GM12878 (cell line): ENCODE results near the gene ASGR1. TPM values are rescaled to one million over a fixed set of nuclear protein-coding genes. Genes with fewer than 3 reads are reported as not detected.

ENCODE experiments used
- ATAC-seq: fragments of 200-7000 bp; cut with Tn5 transposase; 3 replicates; pipeline ENCODE4 v1.9.1; 2020; ENCODE audit warnings: mild to moderate bottlenecking, moderate library complexity
- BruUV-seq: library from RNA; stranded (reverse); fragments of 400-500 nt; replicated peaks from 2 replicates; lab custom pipeline; 2021; lab: Mats Ljungman, UMichigan
- CTCF ChIA-PET: fragments of 300-600 bp; sonication (Branson Sonifier 250); formaldehyde crosslinking; extraction: SDS; loops from one replicate; lab custom pipeline; 2021; ENCODE audit warnings: inconsistent platforms; lab: Yijun Ruan, JAX
- POLR2A ChIA-PET: fragments of 350-600 bp; formaldehyde crosslinking; extraction: SDS; loops from one replicate; lab custom pipeline; 2021; ENCODE audit warnings: inconsistent platforms; lab: Charles Lee
- RAD21 ChIA-PET: fragments of 300-600 bp; sonication (Branson Sonifier 250); formaldehyde crosslinking; loops from one replicate; lab custom pipeline; 2023; ENCODE audit warnings: antibody characterized with exemption; ENCODE audit not compliant: unreplicated experiment; lab: Charles Lee
- SMC1A ChIA-PET: fragments of 300-600 bp; sonication (Branson Sonifier 250); formaldehyde crosslinking; loops from one replicate; lab custom pipeline; 2023; ENCODE audit not compliant: unreplicated experiment, uncharacterized antibody; lab: Charles Lee
- DNase-seq: peaks from one replicate; pipeline ENCODE4 v3.0.0-alpha.2; 2011; ENCODE audit warnings: low read depth, low spot score
- FAIRE-seq: peaks from 3 replicates; lab custom pipeline; 2011; peaks lifted over from hg19 to GRCh38; lab: Jason Lieb, UNC
- H2AFZ ChIP-seq: 2 replicates; pipeline ENCODE4 v1.6.0; 2011; ENCODE audit warnings: low read depth, low read length, control low read depth; ENCODE audit not compliant: control insufficient read depth
- H3K27ac ChIP-seq: 2 replicates; pipeline ENCODE4 v1.5.1; 2011; ENCODE audit warnings: control low read depth; ENCODE audit not compliant: control insufficient read depth, insufficient read depth
- H3K27me3 ChIP-seq, 2 experiments: replicated peaks in 1 of 2; 2 replicates each; pipeline versions ENCODE4 v1.6.0 to v1.6.1; 2011; ENCODE audit warnings: low read length in 1 of 2; ENCODE audit not compliant: control insufficient read depth in 2 of 2, insufficient read depth in 2 of 2
- H3K36me3 ChIP-seq, 2 experiments: 2 replicates each; pipeline ENCODE4 v1.5.1; 2011; ENCODE audit warnings: low read length in 1 of 2; ENCODE audit not compliant: control insufficient read depth in 2 of 2, insufficient read depth in 2 of 2
- H3K4me1 ChIP-seq: 2 replicates; pipeline ENCODE4 v1.6.1; 2011; ENCODE audit warnings: mild to moderate bottlenecking, low read length, moderate library complexity, mixed read lengths; ENCODE audit not compliant: control insufficient read depth, insufficient read depth
- H3K4me2 ChIP-seq: 2 replicates; pipeline ENCODE4 v1.6.0; 2011; ENCODE audit warnings: control low read depth; ENCODE audit not compliant: control insufficient read depth, insufficient read depth
- H3K4me3 ChIP-seq: fragments of 200-600 bp; sonication (generic); 2 replicates; pipeline ENCODE4 v1.5.1; 2016
- H3K79me2 ChIP-seq: 2 replicates; pipeline ENCODE4 v1.6.0; 2011; ENCODE audit warnings: low read length; ENCODE audit not compliant: control insufficient read depth, insufficient read depth
- H3K9ac ChIP-seq: 2 replicates; pipeline ENCODE4 v1.8.0; 2011; ENCODE audit warnings: low read length, control low read depth, mixed read lengths; ENCODE audit not compliant: control insufficient read depth, insufficient read depth
- H3K9me3 ChIP-seq: replicated peaks from 3 replicates; pipeline ENCODE4 v1.5.1; 2011; ENCODE audit warnings: mild to moderate bottlenecking, low read length; ENCODE audit not compliant: control insufficient read depth, insufficient read depth
- H4K20me1 ChIP-seq: 2 replicates; pipeline ENCODE4 v1.6.0; 2011; ENCODE audit not compliant: control insufficient read depth, insufficient read depth
- ASH2L ChIP-seq: fragments of 300-600, 200-600 bp; sonication (generic); IDR thresholded peaks from 2 replicates; pipeline ENCODE4 v1.6.1; 2017; ENCODE audit warnings: low read depth, mild to moderate bottlenecking, borderline replicate concordance
- BRCA1 ChIP-seq: IDR thresholded peaks from 2 replicates; pipeline ENCODE4 v1.6.1; 2011; ENCODE audit warnings: low read depth, low read length, improper control_type of control experiment
- CEBPB ChIP-seq, 2 experiments: fragments of 150-350 bp in 1 of 2; IDR thresholded peaks; 2 replicates each; pipeline ENCODE4 v1.6.1; 2012 to 2014; ENCODE audit warnings: low read depth in 2 of 2, low read length in 2 of 2, borderline replicate concordance in 1 of 2, inconsistent platforms in 1 of 2
- EED ChIP-seq: sonication (generic); IDR thresholded peaks from 2 replicates; pipeline ENCODE4 v1.6.1; 2016; ENCODE audit warnings: antibody characterized with exemption, low read depth
- EZH2 ChIP-seq: IDR thresholded peaks from 2 replicates; pipeline ENCODE4 v1.6.1; 2012; ENCODE audit warnings: low read depth, mild to moderate bottlenecking, control low read depth, inconsistent platforms, low read length, borderline replicate concordance; ENCODE audit not compliant: control insufficient read depth
- MAX ChIP-seq: IDR thresholded peaks from 2 replicates; pipeline ENCODE4 v1.6.1; 2012; ENCODE audit warnings: low read depth, low read length, improper control_type of control experiment
- RAD21 ChIP-seq: IDR thresholded peaks from 2 replicates; pipeline ENCODE4 v1.6.1; 2011; ENCODE audit warnings: mild to moderate bottlenecking, low read depth, low read length, moderate library complexity; ENCODE audit not compliant: insufficient read depth
- SREBF2 ChIP-seq: IDR thresholded peaks from 2 replicates; pipeline ENCODE4 v1.6.1; 2012; ENCODE audit warnings: mild to moderate bottlenecking, low read length
- ZNF687 ChIP-seq: fragments of 450-650 bp; IDR thresholded peaks from 2 replicates; pipeline ENCODE4 v1.6.1; 2017; ENCODE audit warnings: mild to moderate bottlenecking, moderate library complexity
- WGBS: methylation state at CpG from one replicate; pipeline ENCODE4 v1.1.6; 2016; ENCODE audit warnings: low lambda C conversion rate; ENCODE audit not compliant: insufficient replicate concordance, insufficient coverage; ENCODE audit errors: missing lambda C conversion rate; 5-methylcytosine and 5-hydroxymethylcytosine counted together
- in situ Hi-C: fragments of 300-500 bp; cut with MboI; formaldehyde crosslinking; loops from 9 replicates; pipeline ENCODE4 v1.14.3; 2018; ENCODE audit warnings: mixed read lengths
- intact Hi-C: fragments of 100-400 bp; cut with micrococcal nuclease; formaldehyde crosslinking; loops from one replicate; pipeline ENCODE4 v1.14.2; 2022; ENCODE audit not compliant: unreplicated experiment
- polyA plus RNA-seq, 11 experiments: library from polyadenylated mRNA; depleted of rRNA in 4 of 11; unstranded in 6 of 11; stranded (reverse) in 5 of 11; fragments of >200 nt; fragmentation: Nextera tagmentation in 4 of 11; fragmentation: Illumina TruSeq in 1 of 11; extraction: Ambion mirVana in 4 of 11; extraction: Trizol in 1 of 11; gene quantifications; 1 replicate in 1 of 11; 2 replicates in 10 of 11; pipeline versions ENCODE4 v1.2.1 to v1.2.3, GENCODE V29; 2011 to 2016; ENCODE audit warnings: inconsistent platforms in 2 of 11, missing spikeins in 2 of 11, low read depth in 1 of 11
- total RNA-seq, 4 experiments: library from RNA; depleted of rRNA in 3 of 4; stranded (reverse); fragments of >200 nt in 3 of 4; fragmentation: Illumina TruSeq in 1 of 4; extraction: Trizol in 1 of 4; gene quantifications; 2 replicates each; pipeline versions ENCODE4 v1.2.1 to v1.2.3, GENCODE V29; 2013 to 2021
- TF ChIP-seq, protein P1 (sequence below): fragments of 450-650 bp; formaldehyde crosslinking; IDR thresholded peaks from 2 replicates; pipeline ENCODE4 v1.4.0; 2022; ENCODE audit warnings: mild to moderate bottlenecking, moderate library complexity
- TF ChIP-seq, protein P2 (sequence below), 3 experiments: IDR thresholded peaks in 2 of 3; conservative IDR thresholded peaks in 1 of 3; 2 replicates each; pipeline ENCODE4 v1.5.1; 2011; ENCODE audit warnings: low read depth in 3 of 3, low read length in 3 of 3, mild to moderate bottlenecking in 3 of 3, control low read depth in 2 of 3, moderate library complexity in 2 of 3, inconsistent platforms in 1 of 3, mixed read lengths in 1 of 3; ENCODE audit not compliant: control insufficient read depth in 2 of 3, insufficient read depth in 1 of 3; ENCODE audit errors: extremely low read depth in 1 of 3

The ASGR1 gene
- total and polyA plus RNA-seq, 10 of the 15 experiments (the other 5 are each of a cell fraction or from before 2014, with no cell fraction given) = 0.06 to 0.34 (median 0.14) TPM; not detected in 6

DNA sequence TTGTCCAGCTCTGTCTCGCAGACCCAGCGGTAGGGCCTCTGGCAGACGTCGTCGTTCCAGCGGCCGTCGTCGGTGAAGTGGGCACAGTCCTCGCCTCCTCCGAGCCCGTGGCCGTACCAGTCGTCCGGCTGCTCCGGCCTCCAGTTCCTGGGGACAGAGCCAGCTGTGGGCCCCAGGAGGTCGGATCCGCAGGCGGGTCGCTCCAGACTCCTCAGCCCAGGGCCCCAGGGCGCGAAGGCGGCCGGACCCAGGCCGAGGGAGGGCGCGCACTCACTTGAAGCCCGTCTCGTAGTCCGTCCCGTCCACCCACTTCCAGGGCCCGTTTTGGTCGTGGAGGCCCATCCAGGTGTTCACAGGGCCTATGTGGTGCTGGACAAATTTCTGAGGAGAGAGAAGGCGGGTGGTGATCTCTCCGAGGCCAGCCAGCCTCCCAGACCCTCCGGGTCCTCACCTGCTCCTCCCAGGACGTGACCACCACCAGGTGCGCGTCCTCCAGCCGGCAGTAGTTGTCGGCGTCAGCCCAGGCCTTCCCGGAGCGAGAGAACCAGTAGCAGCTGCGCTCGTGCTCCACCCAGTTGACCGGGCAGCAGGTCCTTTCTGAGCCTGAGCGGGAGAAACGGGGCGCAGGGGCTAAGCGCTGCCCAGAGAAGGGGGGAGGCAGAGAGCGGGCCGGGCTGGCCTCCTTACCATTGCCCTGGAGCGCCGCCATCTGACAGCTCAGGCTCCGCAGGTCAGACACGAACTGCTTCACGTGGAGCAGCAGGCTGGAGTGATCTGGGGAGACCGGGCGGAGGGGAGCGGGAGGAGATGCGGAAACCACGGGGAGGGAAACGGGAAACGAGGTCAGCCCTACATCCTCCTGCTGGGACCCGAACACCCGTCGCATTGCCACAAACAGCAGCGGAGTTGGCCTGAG, 5.2 kb downstream of the ASGR1 start:
- Histone ChIP-seq H3K79me2 (no peaks in the 10 kb centered on the region), H3K9ac (no peak overlapping the region), H3K4me3 (no peak overlapping the region), H4K20me1 (no peaks in the 10 kb centered on the region), H3K27me3 (peaks cover 2 to 6% of the 10 kb centered on the region in 2 experiments; a peak in 3 of 4 replicates), H3K9me3 (no peaks in the 10 kb centered on the region; the same call in 2 of the 3 replicates), H3K36me3 (no peaks in the 10 kb centered on the region), H2AFZ (no peak overlapping the region; the same call in 1 of the 2 replicates), H3K4me2 (no peak overlapping the region), H3K27ac (no peak overlapping the region), H3K4me1 (peaks cover 6% of the 10 kb centered on the region)
- DNase-seq = no peak
- FAIRE-seq = no peak
- BruUV-seq = no TSS peak
- no peak; the same call in 1 of the 3 replicates for ATAC-seq
- POLR2A ChIA-PET = no interaction called here
- 47% methylated on average over 62 of the region's 69 CpGs for WGBS
- CTCF ChIA-PET = interaction anchor here (1.6 kb wide), 1 partner anchor 128 kb away, joined by 4 read pairs; no protein-coding TSS in a partner anchor
- in situ Hi-C loops (no loop called here), intact Hi-C loops (loop anchor here (10.0 kb wide), 1 partner anchor 259 kb away; no protein-coding TSS in a partner anchor)
- RAD21 ChIA-PET = no interaction called here
- SMC1A ChIA-PET = interaction anchor here (0.6 to 1.0 kb wide), 2 partner anchors 27 to 364 kb away, joined by 3 read pairs; no protein-coding TSS in a partner anchor
- TF ChIP-seq SREBF2 (no peak), BRCA1 (no peak), MAX (no peak), CEBPB (IDR thresholded peaks at IDR 0.05; ENCODE audit: borderline replicate concordance in 1 of 2, low read depth in 2 of 2, low read length in 2 of 2) (no peak), EZH2 (no peak), ZNF687 (no peak), RAD21 (peak; percentile 20; the same call in 1 of the 2 replicates), EED (no peak), ASH2L (no peak)
- TF ChIP-seq, protein P1, sequence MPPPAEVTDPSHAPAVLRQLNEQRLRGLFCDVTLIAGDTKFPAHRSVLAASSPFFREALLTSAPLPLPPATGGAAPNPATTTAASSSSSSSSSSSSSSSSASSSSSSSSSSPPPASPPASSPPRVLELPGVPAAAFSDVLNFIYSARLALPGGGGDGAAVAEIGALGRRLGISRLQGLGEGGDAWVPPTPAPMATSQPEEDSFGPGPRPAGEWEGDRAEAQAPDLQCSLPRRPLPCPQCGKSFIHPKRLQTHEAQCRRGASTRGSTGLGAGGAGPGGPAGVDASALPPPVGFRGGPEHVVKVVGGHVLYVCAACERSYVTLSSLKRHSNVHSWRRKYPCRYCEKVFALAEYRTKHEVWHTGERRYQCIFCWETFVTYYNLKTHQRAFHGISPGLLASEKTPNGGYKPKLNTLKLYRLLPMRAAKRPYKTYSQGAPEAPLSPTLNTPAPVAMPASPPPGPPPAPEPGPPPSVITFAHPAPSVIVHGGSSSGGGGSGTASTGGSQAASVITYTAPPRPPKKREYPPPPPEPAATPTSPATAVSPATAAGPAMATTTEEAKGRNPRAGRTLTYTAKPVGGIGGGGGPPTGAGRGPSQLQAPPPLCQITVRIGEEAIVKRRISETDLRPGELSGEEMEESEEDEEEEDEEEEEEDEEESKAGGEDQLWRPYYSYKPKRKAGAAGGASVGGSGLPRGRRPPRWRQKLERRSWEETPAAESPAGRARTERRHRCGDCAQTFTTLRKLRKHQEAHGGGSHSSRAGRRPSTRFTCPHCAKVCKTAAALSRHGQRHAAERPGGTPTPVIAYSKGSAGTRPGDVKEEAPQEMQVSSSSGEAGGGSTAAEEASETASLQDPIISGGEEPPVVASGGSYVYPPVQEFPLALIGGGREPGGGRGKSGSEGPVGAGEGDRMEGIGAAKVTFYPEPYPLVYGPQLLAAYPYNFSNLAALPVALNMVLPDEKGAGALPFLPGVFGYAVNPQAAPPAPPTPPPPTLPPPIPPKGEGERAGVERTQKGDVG (CRISPR knock-in tag) = no peak
- TF ChIP-seq, protein P2, sequence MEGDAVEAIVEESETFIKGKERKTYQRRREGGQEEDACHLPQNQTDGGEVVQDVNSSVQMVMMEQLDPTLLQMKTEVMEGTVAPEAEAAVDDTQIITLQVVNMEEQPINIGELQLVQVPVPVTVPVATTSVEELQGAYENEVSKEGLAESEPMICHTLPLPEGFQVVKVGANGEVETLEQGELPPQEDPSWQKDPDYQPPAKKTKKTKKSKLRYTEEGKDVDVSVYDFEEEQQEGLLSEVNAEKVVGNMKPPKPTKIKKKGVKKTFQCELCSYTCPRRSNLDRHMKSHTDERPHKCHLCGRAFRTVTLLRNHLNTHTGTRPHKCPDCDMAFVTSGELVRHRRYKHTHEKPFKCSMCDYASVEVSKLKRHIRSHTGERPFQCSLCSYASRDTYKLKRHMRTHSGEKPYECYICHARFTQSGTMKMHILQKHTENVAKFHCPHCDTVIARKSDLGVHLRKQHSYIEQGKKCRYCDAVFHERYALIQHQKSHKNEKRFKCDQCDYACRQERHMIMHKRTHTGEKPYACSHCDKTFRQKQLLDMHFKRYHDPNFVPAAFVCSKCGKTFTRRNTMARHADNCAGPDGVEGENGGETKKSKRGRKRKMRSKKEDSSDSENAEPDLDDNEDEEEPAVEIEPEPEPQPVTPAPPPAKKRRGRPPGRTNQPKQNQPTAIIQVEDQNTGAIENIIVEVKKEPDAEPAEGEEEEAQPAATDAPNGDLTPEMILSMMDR (IDR thresholded peaks at IDR 0.05 in 2 of 3, conservative IDR thresholded peaks at IDR 0.05 in 1 of 3; ENCODE audit: control insufficient read depth in 2 of 3, extremely low read depth in 1 of 3, insufficient read depth in 1 of 3, low read depth in 3 of 3, low read length in 3 of 3) = peak in 1 of 3 experiments; percentile 12; a peak in 1 of 6 replicates
